ENCODE results near the gene ZNF445.

DNA sequence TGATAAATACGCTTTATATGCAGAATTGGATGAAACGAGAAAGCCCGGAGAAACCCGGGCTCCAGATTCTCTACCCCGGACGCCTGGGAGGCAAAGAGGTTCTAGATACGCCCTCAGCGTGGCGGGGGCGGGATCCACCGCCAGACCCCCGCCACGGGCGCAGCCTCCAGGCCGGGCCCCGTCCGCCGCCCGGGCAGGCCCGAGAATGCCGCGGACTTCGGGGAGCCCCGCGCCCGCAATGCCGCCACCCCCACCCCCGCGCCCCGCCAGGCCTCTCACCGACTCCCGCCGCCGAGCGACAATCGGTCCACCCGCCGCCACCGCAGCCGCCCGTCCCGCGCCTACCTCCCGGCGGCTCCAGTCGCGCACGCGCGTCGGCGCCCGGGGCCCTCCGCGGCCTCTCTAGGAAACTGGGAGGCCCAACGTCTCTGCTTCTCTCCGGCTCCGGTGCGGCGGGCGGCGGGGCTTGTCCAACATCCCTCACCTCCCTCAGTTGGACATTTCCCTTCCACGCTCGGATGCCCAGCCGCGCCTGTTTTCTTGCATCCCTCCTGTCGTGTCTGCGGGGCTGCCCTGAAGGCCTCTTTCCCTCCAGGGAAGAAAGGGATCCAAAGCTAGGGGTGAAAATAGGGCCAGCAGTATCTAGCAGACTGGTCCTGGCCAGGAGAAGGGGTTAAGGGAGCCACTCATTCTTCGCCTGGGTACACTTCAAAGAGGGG is at the start of gene ZNF445:
- TF ChIP-seq, protein P1, sequence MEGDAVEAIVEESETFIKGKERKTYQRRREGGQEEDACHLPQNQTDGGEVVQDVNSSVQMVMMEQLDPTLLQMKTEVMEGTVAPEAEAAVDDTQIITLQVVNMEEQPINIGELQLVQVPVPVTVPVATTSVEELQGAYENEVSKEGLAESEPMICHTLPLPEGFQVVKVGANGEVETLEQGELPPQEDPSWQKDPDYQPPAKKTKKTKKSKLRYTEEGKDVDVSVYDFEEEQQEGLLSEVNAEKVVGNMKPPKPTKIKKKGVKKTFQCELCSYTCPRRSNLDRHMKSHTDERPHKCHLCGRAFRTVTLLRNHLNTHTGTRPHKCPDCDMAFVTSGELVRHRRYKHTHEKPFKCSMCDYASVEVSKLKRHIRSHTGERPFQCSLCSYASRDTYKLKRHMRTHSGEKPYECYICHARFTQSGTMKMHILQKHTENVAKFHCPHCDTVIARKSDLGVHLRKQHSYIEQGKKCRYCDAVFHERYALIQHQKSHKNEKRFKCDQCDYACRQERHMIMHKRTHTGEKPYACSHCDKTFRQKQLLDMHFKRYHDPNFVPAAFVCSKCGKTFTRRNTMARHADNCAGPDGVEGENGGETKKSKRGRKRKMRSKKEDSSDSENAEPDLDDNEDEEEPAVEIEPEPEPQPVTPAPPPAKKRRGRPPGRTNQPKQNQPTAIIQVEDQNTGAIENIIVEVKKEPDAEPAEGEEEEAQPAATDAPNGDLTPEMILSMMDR (IDR thresholded peaks at IDR 0.05; ENCODE audit: insufficient read depth, low read length), result no peak
- TF ChIP-seq POLR2AphosphoS5 (IDR thresholded peaks at IDR 0.05; ENCODE audit: low read depth), result peak; percentile 74
- TF ChIP-seq, protein P2, sequence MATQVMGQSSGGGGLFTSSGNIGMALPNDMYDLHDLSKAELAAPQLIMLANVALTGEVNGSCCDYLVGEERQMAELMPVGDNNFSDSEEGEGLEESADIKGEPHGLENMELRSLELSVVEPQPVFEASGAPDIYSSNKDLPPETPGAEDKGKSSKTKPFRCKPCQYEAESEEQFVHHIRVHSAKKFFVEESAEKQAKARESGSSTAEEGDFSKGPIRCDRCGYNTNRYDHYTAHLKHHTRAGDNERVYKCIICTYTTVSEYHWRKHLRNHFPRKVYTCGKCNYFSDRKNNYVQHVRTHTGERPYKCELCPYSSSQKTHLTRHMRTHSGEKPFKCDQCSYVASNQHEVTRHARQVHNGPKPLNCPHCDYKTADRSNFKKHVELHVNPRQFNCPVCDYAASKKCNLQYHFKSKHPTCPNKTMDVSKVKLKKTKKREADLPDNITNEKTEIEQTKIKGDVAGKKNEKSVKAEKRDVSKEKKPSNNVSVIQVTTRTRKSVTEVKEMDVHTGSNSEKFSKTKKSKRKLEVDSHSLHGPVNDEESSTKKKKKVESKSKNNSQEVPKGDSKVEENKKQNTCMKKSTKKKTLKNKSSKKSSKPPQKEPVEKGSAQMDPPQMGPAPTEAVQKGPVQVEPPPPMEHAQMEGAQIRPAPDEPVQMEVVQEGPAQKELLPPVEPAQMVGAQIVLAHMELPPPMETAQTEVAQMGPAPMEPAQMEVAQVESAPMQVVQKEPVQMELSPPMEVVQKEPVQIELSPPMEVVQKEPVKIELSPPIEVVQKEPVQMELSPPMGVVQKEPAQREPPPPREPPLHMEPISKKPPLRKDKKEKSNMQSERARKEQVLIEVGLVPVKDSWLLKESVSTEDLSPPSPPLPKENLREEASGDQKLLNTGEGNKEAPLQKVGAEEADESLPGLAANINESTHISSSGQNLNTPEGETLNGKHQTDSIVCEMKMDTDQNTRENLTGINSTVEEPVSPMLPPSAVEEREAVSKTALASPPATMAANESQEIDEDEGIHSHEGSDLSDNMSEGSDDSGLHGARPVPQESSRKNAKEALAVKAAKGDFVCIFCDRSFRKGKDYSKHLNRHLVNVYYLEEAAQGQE (IDR thresholded peaks at IDR 0.05; ENCODE audit: insufficient replicate concordance, low read depth), result peak; percentile 48
- TF ChIP-seq GABPA (IDR thresholded peaks at IDR 0.05; ENCODE audit: low read depth), result no peak
